HG02571 (cell line): Measurements from ENCODE around the gene SERPINE1.
"Not testable (repeated sequence)": the region's sequence is repeated elsewhere in the genome, so short reads cannot be mapped to it uniquely, and the experiment has no call there.

ENCODE experiments used
- ATAC-seq: cut with Tn5 transposase; IDR thresholded peaks from one replicate; pipeline ENCODE4 v1.9.1; 2021; ENCODE audit warnings: mild to moderate bottlenecking, moderate library complexity; ENCODE audit not compliant: unreplicated experiment

SERPINE1 gene

DNA sequence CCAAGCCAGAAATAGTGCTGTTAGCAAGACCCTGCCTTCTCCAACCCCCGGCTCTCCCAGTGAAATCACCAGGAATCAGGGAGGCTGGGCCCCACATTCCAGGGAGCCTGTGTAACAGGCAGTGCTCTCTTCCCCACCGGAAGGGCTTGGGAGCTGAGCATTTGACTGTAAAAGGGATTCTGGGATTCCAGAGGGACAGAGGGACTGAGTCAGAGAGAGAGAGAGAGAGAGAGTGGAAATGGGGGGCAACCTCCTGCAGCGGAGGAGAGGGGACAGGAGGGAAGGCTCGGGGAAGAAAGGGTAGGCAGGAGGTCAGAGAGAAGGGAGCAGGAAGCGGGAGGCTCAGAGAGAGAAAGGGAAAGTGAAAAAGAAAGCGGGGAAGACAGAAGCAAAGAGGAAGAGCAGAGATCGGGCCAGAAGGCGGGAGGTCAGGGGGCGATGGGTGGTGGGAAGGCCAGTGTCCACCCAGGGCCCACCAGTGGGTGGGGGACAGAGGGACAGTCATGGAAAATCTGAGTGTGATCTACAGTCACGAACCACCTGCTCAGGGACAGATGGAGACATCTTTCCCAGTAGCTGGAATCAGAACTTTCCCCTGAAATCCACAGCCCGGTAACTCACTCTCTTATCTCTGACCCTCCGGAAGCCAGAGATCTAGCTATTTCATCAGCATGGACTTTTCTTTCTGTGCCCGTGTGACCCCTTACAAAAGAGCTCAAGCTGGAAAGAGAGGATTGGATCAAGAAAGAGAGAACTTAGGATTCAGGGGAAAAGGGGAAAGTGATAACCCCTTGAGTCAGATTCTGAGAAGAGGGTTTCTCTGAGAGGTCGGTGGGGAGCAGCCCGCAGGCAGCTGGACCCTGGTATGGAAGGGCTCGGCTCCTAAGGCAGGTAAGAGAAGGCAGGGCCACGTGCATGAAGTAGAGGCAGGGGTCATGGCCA is 4.6 kb upstream of the SERPINE1 start:
- no peak for ATAC-seq

GRCh38 chr7:101122933-101123702 is 3.8 kb upstream of the SERPINE1 start:
- no peak for ATAC-seq

DNA sequence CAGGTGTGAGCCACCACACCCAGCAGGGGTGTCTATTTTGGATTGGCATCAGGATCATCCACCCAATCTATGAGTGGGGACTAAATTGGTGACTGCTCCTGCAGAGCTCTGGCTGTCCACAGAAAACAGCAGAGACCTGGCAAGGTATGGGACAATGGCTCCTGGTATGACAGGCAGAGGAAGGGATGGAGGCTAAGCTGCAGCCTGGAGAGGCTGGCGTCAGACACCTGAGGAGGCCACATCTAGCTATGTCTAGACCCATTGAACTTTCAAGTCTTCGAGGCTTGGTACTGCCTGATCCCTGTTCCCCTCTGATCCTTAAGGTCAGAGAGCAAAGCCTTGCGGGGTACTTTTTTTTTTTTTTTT is 3.2 kb upstream of the SERPINE1 start:
- no peak for ATAC-seq

- ATAC-seq: no peak
Observed at GRCh38 chr7:101124376-101125056, 2.4 kb upstream of the SERPINE1 start.

- ATAC-seq: no peak
Observed at GRCh38 chr7:101125989-101126650, 784 bp upstream of the SERPINE1 start.

DNA sequence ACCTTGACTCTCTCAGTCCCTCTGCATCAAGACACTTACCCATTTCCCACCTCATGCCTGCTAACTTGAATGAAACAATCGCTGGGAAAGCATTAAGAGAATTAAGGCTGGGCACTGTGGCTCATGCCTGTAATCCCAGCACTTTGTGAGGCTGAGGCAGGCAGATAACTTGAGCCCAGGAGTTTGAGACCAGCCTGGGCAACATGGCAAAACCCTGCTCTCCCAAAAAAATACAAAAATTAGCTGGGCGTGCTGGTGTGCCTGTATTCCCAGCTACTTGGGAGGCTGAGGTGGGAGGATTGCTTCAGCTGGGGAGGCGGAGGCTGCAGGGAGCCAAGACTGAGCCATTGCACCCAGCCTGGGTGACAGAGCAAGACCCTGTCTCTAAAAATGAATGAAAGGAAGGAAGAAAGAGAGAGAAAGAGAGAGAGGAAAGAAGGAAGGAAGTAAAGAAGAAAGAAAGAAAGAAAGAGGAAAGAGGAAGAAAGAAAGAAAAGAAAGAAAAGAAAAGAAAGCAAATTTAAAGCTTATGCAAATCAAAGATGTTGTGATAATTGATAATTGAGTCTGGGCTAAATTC is 646 bp downstream of the SERPINE1 start:
- no peak for ATAC-seq

GRCh38 chr7:101128040-101128834 is 1.3 kb downstream of the SERPINE1 start:
- no peak for ATAC-seq

DNA sequence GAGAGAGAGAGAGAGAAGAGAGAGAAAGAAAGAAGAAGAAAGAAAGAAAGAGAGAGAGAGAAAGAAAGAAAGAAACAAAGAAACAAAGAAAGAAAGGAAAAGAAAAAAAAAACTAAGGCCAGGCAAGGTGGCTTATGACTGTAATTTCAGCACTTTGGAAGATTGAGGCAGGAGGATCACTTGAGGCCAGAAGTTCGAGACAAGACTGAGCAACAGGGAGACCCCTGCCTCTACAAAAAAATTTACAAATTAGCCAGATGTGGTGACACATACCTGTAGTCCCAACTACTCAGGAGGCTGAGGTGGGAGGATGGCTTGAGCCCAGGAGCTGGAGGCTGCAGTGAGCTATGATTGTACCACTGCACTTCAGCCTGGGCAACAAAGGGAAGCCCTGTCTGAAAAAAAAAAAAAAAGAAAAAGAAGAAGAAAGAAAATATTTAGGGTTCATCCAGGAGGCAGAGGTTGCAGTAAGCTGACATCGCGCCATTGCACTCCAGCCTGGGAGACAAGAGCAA is 2.8 kb downstream of the SERPINE1 start:
- no peak for ATAC-seq

- not testable (repeated sequence) for ATAC-seq
Observed at GRCh38 chr7:101132626-101133600, 6.0 kb downstream of the SERPINE1 start.

GRCh38 chr7:101133621-101134398 is 6.9 kb downstream of the SERPINE1 start:
- ATAC-seq: no peak

DNA sequence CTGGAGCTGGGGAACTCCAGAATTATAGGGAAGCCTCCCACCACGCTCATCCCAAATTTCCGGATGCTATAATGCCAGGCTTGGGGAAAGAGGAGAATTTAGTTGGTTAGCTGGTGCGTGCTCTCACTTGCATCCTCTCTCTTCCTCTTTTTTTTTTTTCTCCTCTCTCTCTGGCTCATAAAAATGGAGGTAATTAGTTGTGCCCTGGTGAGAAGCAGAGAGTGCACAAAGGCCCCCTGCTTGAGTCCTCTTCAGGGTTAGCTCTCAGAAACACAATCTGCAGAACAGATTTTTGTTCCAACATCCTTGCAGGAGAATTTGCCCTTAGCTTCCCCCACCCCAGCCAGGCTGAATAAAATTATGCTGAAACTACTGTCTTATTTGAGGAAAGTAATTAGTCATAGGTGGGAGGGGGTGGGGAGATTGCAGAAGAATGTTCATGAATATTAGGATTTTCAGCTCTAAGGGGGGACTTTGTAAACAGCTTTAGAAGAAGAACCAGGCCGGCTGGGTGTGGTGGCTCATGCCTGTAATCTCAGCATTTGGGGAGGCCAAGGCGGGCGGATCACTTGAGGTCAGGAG is 7.6 kb downstream of the SERPINE1 start:
- no peak for ATAC-seq

DNA sequence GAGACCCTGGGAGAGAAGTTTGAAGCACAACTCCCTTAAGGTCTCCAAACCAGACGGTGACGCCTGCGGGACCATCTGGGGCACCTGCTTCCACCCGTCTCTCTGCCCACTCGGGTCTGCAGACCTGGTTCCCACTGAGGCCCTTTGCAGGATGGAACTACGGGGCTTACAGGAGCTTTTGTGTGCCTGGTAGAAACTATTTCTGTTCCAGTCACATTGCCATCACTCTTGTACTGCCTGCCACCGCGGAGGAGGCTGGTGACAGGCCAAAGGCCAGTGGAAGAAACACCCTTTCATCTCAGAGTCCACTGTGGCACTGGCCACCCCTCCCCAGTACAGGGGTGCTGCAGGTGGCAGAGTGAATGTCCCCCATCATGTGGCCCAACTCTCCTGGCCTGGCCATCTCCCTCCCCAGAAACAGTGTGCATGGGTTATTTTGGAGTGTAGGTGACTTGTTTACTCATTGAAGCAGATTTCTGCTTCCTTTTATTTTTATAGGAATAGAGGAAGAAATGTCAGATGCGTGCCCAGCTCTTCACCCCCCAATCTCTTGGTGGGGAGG is 10.8 kb downstream of the SERPINE1 start:
- no peak for ATAC-seq

- peak; percentile 74 for ATAC-seq
Observed at GRCh38 chr7:101138213-101138870, 11.4 kb downstream of the SERPINE1 start.

DNA sequence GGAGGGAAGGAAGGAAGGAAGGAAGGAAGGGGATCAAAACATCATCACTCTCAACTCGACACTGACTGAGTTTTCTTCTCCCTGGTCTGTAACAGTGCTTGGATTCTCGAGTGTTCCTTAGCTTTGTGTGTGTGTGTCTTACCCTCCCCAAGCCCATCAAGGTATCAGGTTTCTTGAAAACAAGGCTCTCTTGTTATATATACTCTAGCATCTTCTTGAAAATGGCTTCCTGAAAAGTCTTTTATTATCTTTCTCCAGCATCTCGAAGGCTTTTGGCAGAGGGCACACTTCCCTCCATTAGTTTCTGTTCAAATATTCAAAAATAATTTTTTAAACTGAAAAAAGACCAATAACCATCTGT is 13.4 kb downstream of the SERPINE1 start:
- ATAC-seq: no peak

- no peak for ATAC-seq
Observed at GRCh38 chr7:101140746-101141382, 14.0 kb downstream of the SERPINE1 start.
